Psoas muscle (tissue), 8 donors: Measurements from ENCODE around the gene LDLRAD4. TPM values are rescaled to one million over a fixed set of nuclear protein-coding genes. Genes with fewer than 3 reads are reported as not detected.

Source experiments
- ATAC-seq, 4 donors: fragments of 200-7000 bp; cut with Tn5 transposase; one replicate each; pipeline ENCODE4 v1.9.1; 2020; ENCODE audit warnings: moderate library complexity in 3 of 4, mild to moderate bottlenecking in 2 of 4
- DNase-seq, 2 donors: peaks; one replicate each; pipeline ENCODE4 v3.0.0-alpha.2; 2020
- H3K27ac ChIP-seq: fragments of 200-600 bp; one replicate; pipeline ENCODE4 v1.8.0; 2022
- H3K27me3 ChIP-seq, 3 donors: fragments of 200-600 bp in 1 of 3; one replicate each; pipeline versions ENCODE4 v1.6.1 to v1.8.0; 2013 to 2022; ENCODE audit warnings: low read length in 2 of 3, mild to moderate bottlenecking in 2 of 3, moderate library complexity in 1 of 3; ENCODE audit not compliant: insufficient read depth in 3 of 3
- H3K36me3 ChIP-seq, 2 donors: fragments of 200-600 bp in 1 of 2; one replicate each; pipeline versions ENCODE4 v1.6.1 to v1.8.0; 2013 to 2022; ENCODE audit warnings: low read depth in 1 of 2, mild to moderate bottlenecking in 1 of 2, moderate library complexity in 1 of 2; ENCODE audit not compliant: insufficient read depth in 1 of 2
- H3K4me1 ChIP-seq: fragments of 200-600 bp; one replicate; pipeline ENCODE4 v1.8.0; 2022
- H3K4me3 ChIP-seq: fragments of 200-600 bp; one replicate; pipeline ENCODE4 v1.8.0; 2022; ENCODE audit warnings: mild to moderate bottlenecking
- H3K9me3 ChIP-seq: fragments of 200-600 bp; one replicate; pipeline ENCODE4 v1.8.0; 2022
- CTCF ChIP-seq: fragments of 200-600 bp; IDR thresholded peaks from one replicate; pipeline ENCODE4 v1.8.0; 2022; ENCODE audit warnings: antibody characterized with exemption
- WGBS, 3 donors: extraction: QIAGEN DNeasy Blood & Tissue Kit; methylation state at CpG; one replicate each; pipeline versions ENCODE4 v1.1.6 to v1.1.7; 2013; 5-methylcytosine and 5-hydroxymethylcytosine counted together
- intact Hi-C, 2 donors: fragments of 100-400 bp; cut with DNase I; formaldehyde crosslinking; loops; one replicate each; pipeline versions ENCODE4 v1.11.0 to v1.14.2; 2022
- polyA plus RNA-seq, 3 donors: library from polyadenylated mRNA; stranded (reverse); fragments of 200-250 nt; gene quantifications; one replicate each; pipeline ENCODE4 v1.2.3, GENCODE V29; 2013
- total RNA-seq, 4 donors: library from RNA; stranded (reverse); fragmentation: NEBNext Ultra II Directional in 2 of 4; extraction: Animal tissue kit (Norgen Biotek cat#: 25700) in 2 of 4; gene quantifications; one replicate each; pipeline versions ENCODE4 v1.2.1 to v1.2.4, GENCODE V29; 2021 to 2023
- donor health status: healthy with polysubstance abuse.
- donor health status: DM: no; HTN: no; CAD: no; lungs with moderate emphysema.
- donor health status: Bipolar disorder and iron deficiency.
- donor health status: healthy.
- donor health status: DM: yes; HTN: yes; CAD: no.
- donor health status: DM: no; HTN: no; CAD: no.
- donor health status: DM: no; HTN: no; CAD: no.
- donor health status: DM: yes; HTN: yes; CAD: no.

LDLRAD4 gene
- total and polyA plus RNA-seq, 7 donors: 1.8 to 13.9 (median 3.8) TPM

- Histone ChIP-seq H3K36me3 (no peaks in the 10 kb centered on the region), H3K27me3 (no peaks in the 10 kb centered on the region), H3K4me1 (peaks cover 21% of the 10 kb centered on the region), H3K27ac (no peak overlapping the region), H3K4me3 (no peak overlapping the region), H3K9me3 (peaks cover 4% of the 10 kb centered on the region)
- no peak for DNase-seq
- no peak for ATAC-seq
- intact Hi-C loops: no loop called here
- no peak for TF ChIP-seq CTCF
- WGBS, 3 donors: 97 to 100% (median 98%) methylated on average over 1 of the region's 1 CpG
Observed at GRCh38 chr18:13409026-13409425, 190.5 kb downstream of the LDLRAD4 start.

GRCh38 chr18:13409997-13410396, 191.4 kb downstream of the LDLRAD4 start:
- Histone ChIP-seq H3K27ac (no peak overlapping the region), H3K27me3 (no peaks in the 10 kb centered on the region), H3K9me3 (peaks cover 4% of the 10 kb centered on the region), H3K36me3 (no peaks in the 10 kb centered on the region), H3K4me3 (no peak overlapping the region), H3K4me1 (peaks cover 21% of the 10 kb centered on the region)
- DNase-seq (no peak), ATAC-seq (no peak)
- no peak for TF ChIP-seq CTCF
- WGBS, 3 donors: 89% methylated on average over 11 of the region's 11 CpGs
- intact Hi-C loops: loop anchor here in 1 of 2 donors (10.0 kb wide), 1 partner anchor 185 kb away; no protein-coding TSS in a partner anchor

GRCh38 chr18:13410471-13410870, 191.9 kb downstream of the LDLRAD4 start:
- DNase-seq: no peak
- no peak overlapping the region for H3K27ac ChIP-seq
- H3K4me1 ChIP-seq: peaks cover 22% of the 10 kb centered on the region
- H3K36me3 ChIP-seq: no peaks in the 10 kb centered on the region
- TF ChIP-seq CTCF: no peak
- intact Hi-C loops: loop anchor here in 1 of 2 donors (10.0 kb wide), 1 partner anchor 186 kb away; no protein-coding TSS in a partner anchor
- peaks cover 4% of the 10 kb centered on the region for H3K9me3 ChIP-seq
- H3K4me3 ChIP-seq: no peak overlapping the region
- H3K27me3 ChIP-seq: no peaks in the 10 kb centered on the region
- no peak for ATAC-seq

- H3K36me3 ChIP-seq: no peaks in the 10 kb centered on the region
- no peak overlapping the region for H3K27ac ChIP-seq
- H3K4me1 ChIP-seq: peaks cover 30% of the 10 kb centered on the region
- TF ChIP-seq CTCF: no peak
- H3K9me3 ChIP-seq: peaks cover 4% of the 10 kb centered on the region
- no peak for DNase-seq
- ATAC-seq: no peak
- intact Hi-C loops: loop anchor here in 1 of 2 donors (10.0 kb wide), 1 partner anchor 187 kb away; no protein-coding TSS in a partner anchor
- no peaks in the 10 kb centered on the region for H3K27me3 ChIP-seq
- 97 to 100% (median 100%) methylated on average over 1 of the region's 1 CpG for WGBS, 3 donors
- H3K4me3 ChIP-seq: no peak overlapping the region
Observed at GRCh38 chr18:13412017-13412416, 193.5 kb downstream of the LDLRAD4 start.

- Histone ChIP-seq H3K27me3 (no peaks in the 10 kb centered on the region), H3K4me1 (peaks cover 29% of the 10 kb centered on the region), H3K9me3 (peaks cover 4% of the 10 kb centered on the region), H3K4me3 (no peak overlapping the region), H3K27ac (peak overlapping the region; percentile 53), H3K36me3 (no peaks in the 10 kb centered on the region)
- intact Hi-C loops: loop anchor here in 1 of 2 donors (10.0 kb wide), 1 partner anchor 188 kb away; no protein-coding TSS in a partner anchor
- 47 to 80% (median 50%) methylated on average over 8 of the region's 8 CpGs for WGBS, 3 donors
- TF ChIP-seq CTCF: no peak
- ATAC-seq (peak; percentile 70 to 86 (median 80)), DNase-seq (peak in 1 of 2 donors; percentile 61)
Observed at GRCh38 chr18:13412901-13413300, 194.3 kb downstream of the LDLRAD4 start.
